Skin epidermis (tissue), 12 donors: ENCODE results near the gene RIMBP3C.
"Not testable (repeated sequence)": the region's sequence is repeated elsewhere in the genome, so short reads cannot be mapped to it uniquely, and the experiment has no call there.

Experiments used
- H3K27ac ChIP-seq, 21 experiments: fragments of 200-600 bp; sonication (generic) in 11 of 21; one replicate each; pipeline ENCODE4 v1.5.0; 2020; ENCODE audit warnings: mild to moderate bottlenecking in 3 of 21, inconsistent platforms in 2 of 21, moderate library complexity in 2 of 21
- H3K4me3 ChIP-seq, 7 experiments: fragments of 200-600 bp; sonication (generic) in 2 of 7; one replicate each; pipeline ENCODE4 v1.5.0; 2020; ENCODE audit warnings: inconsistent platforms in 2 of 7, mild to moderate bottlenecking in 2 of 7, moderate library complexity in 1 of 7

RIMBP3C gene

DNA sequence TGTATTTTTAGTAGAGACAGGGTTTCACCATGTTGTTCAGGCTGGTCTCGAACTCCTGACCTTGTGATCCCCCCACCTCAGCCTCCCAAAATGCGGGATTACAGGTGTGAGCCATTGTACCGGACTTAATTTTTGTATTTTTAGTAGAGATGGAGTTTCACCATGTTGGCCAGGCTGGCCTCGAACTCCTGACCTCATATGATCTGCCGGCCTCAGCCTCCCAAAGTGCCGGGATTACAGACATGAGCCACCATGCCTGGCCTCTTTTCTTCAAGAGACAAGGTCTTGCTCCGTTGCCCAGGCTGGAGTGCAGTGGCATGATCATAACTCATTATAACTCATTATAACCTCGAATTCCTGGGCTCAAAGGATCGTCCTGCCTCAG is 29.4 kb upstream of the RIMBP3C start:
- not testable (repeated sequence) for H3K4me3 ChIP-seq, H3K27ac ChIP-seq

DNA sequence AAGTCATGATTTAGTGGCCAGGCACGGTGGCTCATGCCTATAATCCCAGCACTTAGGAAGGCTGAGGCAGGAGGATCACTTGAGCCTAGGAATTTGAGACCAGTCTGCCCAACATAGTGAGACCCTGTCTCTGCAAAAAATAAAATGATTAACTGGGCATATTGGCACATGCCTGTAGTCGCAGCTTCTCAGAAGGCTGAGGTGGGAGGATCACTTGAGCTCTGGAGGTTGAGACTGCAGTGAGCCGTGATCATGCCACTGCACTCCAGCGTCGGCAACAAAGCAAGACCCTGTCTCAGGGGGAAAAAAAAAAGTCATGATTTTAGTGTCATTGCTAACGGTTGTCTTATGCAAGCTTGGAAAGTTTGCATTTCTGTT is 28.2 kb upstream of the RIMBP3C start:
- no peak overlapping the region for H3K27ac ChIP-seq
- no peak overlapping the region for H3K4me3 ChIP-seq

DNA sequence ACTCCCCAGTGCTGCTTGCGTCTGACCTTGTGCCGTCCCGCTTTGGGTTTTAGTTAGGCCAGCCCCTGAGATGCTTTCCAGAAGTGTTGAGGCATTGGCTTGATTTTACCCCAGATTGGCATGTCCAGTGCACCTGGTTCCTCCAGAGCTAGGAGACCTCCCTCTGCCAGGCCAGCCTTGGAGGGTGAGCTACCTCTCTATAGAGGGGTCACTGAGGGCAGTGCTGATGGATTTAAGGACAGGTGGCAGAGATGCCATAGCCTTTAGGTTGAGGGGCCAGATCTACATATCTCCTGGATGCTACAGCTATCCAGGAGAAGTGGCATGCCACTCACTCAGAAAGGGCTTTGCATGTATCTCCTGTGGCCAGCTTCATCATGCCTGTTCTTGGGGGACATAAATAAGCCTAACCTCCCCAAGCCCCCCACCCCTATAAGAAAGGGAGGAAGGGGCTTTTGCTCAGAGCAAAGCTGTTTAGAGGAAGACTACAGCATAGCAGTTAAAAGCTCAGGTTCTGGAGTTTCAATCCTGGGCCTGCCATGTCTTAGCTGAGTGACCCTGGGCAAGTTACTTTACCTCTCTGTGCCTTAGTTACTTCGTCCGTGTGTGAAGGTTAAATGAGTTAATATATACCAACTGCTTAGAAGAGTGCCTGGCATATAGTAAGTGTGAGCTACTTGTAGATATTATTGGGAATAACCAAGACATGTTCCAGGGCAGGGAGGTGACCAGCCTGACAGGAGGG is 22.7 kb upstream of the RIMBP3C start:
- Histone ChIP-seq H3K4me3 (no peak overlapping the region), H3K27ac (no peak overlapping the region)

DNA sequence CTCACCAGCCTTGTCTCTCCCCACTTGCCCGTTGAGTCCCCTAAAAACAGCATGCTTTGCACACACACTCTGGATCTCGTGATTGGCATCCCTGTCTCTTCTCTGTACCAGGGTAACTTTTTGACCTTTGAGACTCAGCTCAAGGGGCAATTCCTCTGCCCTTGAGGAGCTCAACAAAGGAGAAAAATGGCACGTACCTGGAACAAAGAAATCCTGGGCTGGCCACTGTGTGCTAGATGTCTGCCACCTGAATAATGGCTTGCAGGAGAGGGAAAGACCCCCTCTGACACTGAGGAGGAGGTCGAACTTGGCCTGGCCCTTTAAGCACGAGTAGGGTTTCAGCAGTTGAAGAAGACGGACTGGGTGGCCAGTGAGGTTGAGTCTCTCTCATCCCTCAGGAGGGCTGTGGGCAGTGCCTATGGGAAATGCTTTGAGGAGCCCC is 22.1 kb upstream of the RIMBP3C start:
- no peak overlapping the region for H3K27ac ChIP-seq
- H3K4me3 ChIP-seq = no peak overlapping the region

DNA sequence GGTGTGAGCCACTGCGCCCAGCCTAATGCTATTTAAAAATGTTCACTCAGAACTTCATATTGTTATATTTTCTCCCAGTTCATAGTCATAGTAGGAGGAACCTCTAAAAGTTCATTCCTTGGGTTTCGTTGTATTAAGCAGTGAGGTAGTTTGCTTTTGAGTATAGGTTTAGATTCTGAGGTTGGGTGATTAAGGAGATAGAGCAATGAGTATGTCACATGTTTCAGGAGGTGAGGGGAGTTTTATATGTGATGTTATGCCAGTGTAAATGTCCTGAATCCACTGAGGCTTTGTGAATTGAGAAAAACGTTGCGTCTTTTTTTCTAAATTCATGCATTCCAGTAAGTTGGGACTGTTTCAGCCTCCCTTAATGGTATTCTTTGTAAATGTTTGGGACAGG is 20.4 kb upstream of the RIMBP3C start:
- Histone ChIP-seq H3K27ac (peak overlapping the region in 2 of 21 experiments; percentile 6 to 51), H3K4me3 (no peak overlapping the region)

DNA sequence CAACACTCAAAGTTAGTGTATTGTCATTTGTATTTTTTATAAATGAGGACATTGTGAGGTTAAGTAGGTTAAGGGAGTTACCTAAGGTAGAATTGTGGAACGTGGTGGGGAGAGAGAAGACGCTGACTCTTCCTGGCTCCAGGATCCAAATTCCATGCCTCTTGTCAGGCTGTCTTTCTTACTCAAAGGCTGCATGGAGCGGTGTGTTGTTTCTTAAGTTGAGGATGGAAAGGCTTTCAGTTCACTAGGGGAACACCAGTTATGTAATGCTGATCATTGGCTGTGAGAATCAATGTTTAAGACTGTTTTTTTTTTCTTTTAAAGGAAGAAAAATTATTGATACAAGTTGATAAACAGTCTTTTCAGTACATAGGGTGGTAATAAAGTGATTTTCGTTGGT is 19.1 kb upstream of the RIMBP3C start:
- Histone ChIP-seq H3K27ac (peak overlapping the region in 3 of 21 experiments; percentile 36 to 51 (median 37)), H3K4me3 (no peak overlapping the region)

DNA sequence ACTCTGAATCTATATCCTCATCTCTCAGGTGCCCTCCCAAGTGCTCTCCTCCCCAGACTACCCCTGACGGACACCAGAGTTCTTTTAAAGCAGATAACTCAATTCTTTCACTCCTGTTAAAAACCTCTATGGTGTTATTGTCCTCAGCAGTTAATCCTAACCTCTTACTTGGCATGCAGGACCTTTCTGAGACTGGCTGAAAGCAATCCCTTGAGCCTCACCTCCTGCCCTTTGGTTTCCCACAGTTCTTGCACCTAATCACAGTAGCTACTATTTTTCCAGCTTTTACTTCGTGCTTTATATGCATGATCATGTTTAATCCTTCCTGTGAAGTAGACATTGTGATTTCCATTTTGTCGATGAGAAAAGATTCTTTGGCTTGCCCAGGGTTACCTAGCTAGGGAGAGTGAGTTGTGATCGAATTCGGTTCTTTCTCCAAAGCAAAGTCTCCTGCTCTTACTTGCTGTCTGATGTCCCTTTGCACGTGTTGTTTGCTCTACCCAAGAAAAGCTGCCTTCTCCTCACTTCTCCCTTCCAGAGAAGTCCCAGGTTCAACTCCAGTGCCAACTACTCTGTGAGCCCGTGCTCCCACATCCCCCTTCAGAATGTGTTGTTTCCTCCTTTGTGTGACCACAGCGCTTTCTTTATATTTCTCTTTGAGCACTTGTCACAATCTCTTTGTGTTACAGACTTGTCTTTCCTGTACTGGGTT is 18.4 kb upstream of the RIMBP3C start:
- H3K27ac ChIP-seq = peak overlapping the region in 4 of 21 experiments; percentile 36 to 98 (median 68)
- H3K4me3 ChIP-seq = peak overlapping the region in 2 of 7 experiments; percentile 89 to 90

DNA sequence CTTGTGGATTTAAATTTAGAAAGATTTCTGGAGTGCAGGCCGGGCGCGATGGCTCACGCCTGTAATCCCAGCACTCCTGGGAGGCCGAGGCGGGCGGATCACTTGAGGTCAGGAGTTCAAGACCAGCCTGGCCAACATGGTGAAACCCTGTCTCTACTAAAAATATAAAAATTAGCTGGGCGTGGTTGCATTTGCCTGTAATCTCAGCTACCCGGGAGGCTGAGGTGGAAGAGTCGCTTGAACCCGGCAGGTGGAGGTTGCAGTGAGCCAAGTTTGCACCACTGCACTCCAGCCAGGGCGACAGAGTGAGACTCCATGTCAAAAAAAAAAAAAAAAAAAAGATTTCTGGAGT is 17.8 kb upstream of the RIMBP3C start:
- Histone ChIP-seq H3K4me3 (peak overlapping the region; percentile 53 to 98 (median 83)), H3K27ac (peak overlapping the region in 17 of 21 experiments; percentile 92 to 100 (median 98))

DNA sequence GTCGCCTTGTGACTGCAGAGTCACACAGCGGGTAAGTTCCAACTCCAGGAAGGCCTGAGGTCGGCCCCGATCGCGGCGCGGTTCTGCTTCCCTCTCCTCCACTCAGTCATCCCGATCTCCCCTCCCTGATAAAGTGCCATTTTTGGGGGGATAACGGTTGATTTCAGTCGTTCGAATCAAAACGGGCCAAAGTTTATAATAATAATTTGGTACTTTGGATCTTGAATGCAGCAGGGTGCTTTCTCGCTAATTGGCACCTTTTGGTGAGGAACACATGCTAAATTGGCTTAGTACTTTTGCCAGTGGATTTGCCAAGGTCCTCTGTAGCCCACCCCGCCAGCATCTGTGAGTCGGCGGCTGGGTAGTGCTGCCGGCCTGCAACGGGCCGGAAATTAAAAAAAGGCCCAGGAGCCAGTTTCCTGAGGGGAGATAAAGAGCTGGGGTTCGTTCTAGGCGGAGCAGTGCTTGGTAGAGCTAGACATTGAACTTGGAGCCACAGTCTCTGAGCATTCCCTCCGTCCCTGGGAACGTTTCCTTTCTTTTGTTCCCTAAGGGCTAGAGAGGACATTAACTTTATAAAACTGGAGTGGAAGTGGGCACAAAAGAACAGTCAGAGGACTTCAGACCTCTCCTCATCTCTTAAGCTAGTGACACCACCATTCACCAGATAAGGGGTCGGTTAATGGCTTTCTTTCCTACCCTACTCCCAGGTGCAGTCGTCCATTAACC is 17.2 kb upstream of the RIMBP3C start:
- Histone ChIP-seq H3K27ac (peak overlapping the region; percentile 88 to 100 (median 97)), H3K4me3 (peak overlapping the region; percentile 53 to 98 (median 83))

DNA sequence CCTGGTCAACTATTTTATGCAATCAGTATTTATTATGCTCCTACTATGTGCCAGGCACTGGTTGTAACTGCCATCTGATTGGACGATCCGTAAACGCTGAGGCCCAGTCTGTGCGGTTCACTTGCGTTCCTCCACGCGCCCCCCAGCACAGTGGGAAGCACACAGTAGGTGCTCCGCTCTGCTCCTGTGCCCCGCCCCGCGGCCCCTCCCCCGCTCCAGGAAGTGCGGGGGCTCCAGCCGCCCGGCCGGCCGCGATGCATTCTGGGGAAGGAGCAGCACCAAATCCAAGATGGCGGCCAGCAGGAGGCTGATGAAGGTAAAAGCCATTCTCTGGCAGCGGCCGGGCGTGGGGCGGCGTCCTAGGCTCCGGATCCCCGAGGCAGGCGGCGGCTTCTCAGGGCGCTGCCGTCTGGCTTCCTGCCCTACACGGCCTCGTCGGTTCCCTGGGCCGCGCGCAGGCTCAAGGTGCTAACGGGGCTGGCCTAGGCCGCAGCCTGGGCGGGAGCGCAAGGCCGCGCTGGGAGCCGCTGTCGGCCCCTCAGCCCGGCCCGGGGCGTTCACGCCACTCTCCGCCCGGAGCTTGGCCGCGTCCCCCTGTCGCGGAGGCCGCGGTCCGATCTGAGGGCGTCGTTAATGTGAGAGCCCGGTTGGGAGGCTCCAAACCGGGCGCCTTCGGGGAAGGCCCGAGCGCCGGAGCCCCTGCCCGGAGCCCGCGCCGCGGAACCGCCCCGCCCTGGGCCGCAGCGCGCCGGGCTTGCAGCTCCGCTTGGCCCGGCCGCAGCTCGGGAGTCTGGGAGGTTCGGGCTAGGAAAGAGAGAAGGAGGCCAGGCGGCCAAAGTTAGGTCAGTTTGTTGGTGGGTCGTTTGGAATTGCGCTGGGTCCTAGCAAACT is 16.4 kb upstream of the RIMBP3C start, which contains the start of gene UBE2L3:
TSS of gene UBE2L3 (plus strand) at position 259 of the 891 bp plus-strand sequence. CDS start at position 290, 31 bp downstream.
- Histone ChIP-seq H3K27ac (peak within 1 kb of the TSS; percentile 88 to 100 (median 97)), H3K4me3 (peak within 1 kb of the TSS; percentile 53 to 98 (median 83))

DNA sequence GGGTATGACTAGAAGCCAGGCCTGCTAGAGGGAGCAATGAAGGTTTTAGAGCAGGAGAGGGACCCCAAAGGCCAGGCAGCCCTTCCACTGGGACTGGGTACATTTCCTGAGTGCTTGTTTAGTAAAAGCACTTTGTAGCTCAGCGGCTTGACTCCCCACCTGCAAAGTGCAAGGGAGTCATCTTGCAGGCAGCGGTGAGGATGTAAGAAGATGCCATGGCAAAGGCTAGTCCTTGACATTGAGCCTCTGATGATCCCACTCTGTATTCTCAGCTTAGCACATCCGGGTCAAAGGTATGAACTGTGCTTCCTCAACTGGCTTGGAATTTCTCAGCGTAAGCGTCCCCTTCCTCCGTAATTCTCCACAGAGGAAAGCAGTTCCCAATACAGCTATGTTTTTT is 13.2 kb upstream of the RIMBP3C start:
- Histone ChIP-seq H3K4me3 (no peak overlapping the region), H3K27ac (no peak overlapping the region)

DNA sequence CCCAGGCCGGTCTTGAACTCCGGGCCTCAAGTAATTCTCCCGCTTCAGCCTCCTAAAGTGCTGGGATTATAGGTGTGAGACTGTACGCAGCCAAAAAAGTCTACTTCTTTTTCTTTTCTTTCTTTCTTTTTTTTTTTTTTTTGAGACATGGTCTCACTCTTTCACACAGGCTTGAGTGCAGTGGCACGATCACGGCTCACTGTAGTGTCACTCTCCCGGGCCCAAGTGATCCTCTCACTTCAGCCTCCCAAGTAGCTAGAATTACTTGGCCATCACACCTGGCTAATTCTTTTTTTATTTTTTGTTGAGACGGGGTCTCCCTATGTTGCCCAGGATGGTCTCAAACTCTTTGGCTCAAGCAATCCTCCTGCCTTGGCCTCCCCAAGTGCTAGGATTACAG is 12.7 kb upstream of the RIMBP3C start:
- H3K4me3 ChIP-seq = no peak overlapping the region
- H3K27ac ChIP-seq = no peak overlapping the region

DNA sequence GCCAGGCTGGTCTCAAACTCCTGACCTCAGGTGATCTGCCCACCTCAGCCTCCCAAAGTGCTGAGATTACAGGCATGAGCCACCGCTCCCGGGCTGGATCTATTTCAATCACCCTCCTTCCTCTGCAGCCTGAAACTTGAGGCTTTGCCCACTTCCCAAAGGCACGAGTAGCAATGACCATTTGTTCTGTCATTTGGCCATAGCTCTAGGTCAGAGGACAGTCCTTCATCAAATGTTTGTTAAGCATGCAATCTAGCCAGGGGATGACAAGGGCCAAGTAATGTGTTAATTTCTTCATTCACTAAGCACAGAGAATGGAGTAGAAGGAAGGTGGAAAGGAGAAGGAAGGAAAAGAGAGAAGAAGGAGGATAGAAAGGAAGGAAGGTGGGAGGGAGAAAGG is 9.4 kb upstream of the RIMBP3C start:
- not testable (repeated sequence) for H3K4me3 ChIP-seq, H3K27ac ChIP-seq

DNA sequence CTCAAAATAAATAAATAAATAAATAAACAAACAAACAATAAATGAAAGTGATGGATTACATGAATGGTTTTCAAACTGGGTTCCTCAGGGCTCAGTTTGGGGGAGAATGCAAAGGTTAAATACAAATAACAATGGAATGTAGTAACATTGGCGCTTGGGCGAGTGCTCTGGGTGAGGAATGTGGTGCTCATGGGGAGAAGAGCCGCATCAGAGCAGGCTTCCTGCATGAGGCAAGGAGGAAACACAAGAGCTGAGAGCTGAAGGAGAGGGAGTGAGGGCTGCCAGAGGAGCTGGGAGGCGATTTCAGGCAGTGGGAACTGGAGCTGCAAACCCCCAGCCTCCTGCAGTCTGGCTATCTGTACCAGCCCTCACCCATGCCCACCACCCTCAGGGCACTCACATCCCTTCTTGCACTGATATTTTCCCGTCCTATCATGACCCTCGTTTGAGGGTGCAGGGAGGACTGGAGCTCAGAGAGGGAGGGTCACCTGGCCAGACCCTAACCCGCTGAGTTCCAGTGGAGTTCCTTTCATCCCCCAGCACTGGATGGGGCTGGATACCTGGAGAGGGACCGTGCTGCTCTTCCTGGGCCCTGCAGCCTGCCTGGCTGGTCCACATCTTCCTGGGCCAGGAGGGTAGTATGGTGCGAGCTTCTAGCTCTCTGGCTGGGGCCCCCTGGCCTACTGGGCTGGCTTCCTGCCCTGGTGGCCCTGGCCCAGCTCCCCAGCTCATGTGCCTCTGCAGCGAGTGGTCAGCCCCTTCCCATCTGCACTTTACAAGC is 8.3 kb upstream of the RIMBP3C start:
- not testable (repeated sequence) for H3K4me3 ChIP-seq, H3K27ac ChIP-seq

DNA sequence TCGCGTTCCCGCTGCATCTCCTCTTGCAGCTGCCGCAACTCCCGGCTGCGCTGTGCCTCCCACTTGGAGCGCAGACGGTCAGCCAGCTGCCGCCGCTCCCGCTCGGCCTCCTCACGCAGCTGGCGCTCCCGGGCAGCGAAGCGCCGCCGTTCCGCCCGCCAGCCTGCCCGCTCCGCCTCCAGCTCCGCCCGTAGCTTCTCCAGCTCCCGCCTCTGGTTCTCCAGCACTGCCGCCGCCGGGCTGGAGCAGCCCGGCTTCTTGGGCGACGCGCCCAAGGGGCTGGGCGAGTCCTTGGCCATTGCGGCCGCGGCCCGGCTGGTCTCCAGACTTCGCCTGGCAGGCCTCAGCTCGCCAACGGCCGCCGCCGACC is 598 bp downstream of the RIMBP3C start:
- H3K27ac ChIP-seq, H3K4me3 ChIP-seq: not testable (repeated sequence)

DNA sequence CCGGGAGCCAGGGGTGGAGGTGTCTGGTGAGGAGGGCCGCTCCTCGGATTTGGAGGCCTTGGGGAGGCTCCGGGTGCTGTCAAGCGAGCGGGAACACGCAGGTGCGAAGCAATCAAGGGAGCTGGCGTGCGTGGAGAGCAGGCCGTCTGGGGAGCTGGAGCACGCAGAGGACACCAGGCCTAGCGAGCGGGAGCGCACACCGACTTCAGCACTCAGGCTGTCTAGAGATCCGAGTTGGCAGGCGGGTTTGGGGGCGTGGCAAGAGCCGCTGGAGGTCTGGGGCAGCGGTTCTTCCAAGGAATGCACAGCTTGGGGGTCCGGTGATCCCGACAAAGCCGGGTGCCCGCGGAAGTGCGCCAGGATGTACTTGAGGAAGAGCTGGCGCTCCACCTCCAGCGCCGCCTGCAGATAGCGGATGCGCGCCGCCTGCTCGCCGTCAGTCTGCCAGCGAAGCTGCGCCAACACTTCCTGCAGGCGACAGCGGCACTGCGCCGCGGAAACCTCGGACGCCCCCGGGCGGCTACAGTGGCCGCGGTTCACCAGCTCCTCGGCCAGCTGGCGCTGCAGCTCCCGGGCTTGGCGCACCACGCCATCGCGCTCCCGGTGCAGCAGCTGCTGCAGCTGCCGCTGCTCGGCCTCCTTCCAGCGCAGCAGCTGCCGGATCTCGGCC is 1.1 kb downstream of the RIMBP3C start:
- not testable (repeated sequence) for H3K4me3 ChIP-seq, H3K27ac ChIP-seq

DNA sequence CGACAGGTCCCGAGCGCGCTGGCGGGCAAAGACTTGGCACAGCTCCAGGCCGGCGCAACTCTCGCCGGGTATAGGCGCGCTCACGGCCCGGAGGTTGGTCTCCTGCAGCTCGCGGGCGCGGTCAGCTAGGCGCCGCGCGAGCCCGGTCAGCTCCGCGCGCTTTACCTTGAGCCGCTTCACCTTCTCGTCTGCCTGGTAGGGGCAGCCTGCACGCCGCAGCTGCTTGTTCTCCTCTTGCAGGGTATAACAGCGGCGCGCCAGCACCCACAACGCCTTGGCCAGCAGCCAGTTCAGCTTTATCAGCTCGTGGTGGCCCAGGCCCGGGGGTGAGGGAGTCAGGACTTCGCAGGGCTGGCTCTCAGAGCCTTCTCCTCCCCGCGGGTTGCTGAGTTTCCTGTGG is 1.7 kb downstream of the RIMBP3C start:
- H3K27ac ChIP-seq, H3K4me3 ChIP-seq: not testable (repeated sequence)
